ENCODE results near the gene VAMP3.
"Not testable (repeated sequence)": the region's sequence is repeated elsewhere in the genome, so short reads cannot be mapped to it uniquely, and the experiment has no call there.

Gene VAMP3

GRCh38 chr1:7769673-7770412 lies 1.3 kb upstream of the VAMP3 start:
- DNase-seq = no peak

GRCh38 chr1:7770669-7770996 lies 463 bp upstream of the VAMP3 start:
- no peak for DNase-seq

DNA sequence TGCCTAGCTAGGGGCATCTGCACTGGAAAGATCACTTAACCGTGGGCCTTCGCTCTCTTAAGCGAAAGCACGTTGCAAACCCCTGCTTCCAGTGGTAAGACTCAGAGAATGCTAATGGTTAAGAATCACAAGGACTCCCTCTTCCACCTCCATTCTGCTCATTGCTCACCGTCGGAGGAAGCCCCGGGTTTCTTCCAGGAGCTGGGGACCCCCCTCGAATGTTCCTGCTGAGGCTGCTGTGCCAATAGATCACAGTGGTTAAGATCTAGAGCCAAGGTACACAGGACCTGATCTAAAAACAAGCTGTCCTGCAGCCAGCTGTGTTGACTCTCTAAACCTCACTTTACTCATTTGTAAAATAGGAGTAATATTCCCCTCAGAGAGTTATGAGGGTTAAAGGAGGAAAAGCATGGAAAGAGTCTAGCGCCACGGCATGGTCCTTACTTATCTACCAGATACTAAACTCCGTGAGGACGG lies 765 bp downstream of the VAMP3 start:
- DNase-seq = no peak

DNA sequence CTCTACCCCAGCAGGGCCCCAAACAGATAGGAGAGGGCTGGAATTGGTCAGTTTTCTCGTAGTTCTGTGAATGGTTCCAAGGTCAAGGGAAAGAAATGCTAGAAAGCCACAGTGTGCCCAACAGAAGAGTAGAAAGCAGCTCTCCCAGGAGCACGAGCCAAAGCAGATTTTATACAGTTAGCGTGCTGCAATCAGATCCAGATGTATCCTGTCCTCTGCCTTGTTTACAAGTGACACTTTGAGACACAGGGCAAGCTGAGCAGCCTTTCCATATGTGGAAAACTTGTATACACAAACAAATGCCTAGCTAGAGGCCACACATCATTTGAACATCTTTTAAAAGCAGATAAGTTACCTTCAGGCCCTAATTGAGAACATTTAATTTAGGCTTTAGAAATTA lies 6.5 kb downstream of the VAMP3 start:
- no peak for DNase-seq

DNA sequence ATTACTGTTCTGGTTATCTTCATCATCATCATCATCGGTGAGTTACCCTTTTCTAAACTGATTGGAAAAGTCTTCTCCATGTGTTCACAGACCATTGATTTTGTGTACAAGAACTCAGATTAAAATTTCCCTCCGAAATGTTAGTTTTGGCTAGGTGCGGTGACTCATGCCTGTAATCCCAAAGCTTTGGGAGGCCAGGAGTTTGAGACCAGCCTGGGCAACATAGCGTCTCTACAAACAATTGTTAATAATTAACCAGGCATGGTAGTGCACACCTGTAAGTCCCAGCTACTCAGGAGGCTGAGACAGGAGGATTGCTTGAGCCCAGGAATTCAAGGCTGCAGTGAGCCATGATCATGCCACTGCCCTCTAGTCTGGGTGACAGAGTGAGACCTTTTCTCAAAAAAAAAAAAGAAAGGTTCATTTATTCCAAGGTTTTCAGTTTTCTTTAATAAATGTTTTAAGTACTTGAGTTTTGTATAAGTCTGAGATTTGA lies 7.1 kb downstream of the VAMP3 start:
- no peak for DNase-seq

DNA sequence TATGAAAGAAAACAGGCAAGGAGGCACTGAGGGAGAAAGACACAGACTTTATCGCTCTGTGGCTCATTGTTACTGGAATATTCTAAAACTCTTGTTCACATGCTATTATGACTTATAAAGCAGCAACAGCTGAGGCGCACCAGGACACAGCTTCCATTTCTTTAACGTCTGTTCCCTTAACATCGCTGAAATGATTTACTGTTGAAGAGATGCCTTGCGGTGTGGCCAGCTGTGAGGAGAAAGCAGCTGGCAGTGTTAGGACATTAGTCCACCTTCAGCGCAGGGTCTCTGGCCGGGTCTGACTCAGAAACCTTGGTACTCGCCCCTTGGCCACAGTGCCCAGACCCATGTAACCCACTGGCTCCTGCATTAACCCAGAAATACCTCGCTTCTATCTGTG lies 9.9 kb downstream of the VAMP3 start:
- DNase-seq = no peak

DNA sequence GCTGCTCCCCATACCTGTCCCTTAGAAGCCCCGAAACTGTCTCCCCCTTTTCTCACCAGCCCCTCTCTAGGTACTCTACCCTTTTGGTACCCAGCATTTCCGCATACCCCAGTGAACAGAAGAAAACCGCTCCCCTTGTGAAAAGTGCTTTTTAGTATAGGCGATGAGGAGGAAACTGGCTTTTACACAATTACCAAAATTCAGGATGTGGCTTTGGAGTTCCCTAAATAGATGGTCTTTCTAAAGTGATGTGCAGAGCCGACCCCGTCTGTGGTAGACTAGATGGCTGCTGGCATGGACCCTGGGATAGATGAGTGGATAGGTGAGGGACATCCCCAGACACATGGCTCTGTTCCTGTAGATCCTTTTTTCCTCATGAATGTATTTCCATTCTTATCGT lies 10.4 kb downstream of the VAMP3 start:
- DNase-seq = no peak

DNA sequence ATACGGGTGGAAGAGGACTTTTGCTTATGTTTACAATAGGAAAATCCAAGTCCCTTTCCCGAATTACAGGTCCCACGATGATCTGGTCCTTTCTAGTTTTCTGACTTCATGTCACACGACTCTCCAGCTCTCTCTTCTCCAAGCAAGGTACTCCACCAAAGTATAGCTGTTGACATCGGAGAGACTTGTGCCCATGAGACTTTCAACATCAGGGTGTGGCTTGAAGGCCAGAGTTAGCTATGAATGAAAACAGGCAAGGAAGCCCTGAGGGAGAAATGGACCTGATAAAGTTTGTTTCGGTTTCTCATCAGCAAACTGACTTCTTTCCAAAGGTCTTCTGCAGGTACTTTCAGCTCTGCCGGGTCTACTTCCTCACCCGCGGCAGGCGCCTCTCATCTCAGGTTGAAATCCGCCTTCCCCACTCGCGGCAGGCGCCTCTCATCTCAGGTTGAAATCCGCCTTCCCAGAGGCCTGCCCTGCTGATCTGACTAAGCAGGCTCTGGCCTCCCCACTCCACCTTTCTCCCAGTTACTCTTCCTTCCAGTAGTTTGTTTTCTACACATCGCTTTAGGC lies 10.9 kb downstream of the VAMP3 start:
- DNase-seq = no peak

DNA sequence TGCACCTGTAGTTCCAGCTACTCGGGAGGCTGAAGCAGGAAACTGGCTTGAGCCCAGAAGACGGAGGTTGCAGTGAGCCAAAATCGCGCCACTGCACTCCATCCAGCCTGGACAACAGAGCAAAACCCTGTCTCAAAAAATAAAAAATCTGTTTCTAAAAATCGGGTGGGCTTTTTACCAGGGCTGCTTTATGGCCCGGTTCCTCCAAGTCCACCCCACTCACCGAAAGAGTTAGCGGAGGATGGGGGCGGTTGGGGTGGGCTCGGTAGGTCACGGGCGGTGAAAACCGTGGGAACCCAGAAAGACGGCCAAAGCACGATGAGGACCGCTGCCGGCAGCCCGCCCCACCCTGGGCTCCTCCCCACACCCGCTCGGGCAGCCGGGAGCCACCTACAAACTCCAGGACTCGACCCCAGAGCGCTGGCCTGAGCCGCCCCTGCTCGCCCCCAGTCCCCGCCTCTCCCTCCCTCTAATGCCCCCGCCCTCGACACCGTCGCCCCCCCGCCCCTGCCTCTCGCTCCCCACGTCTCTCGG lies 12.1 kb downstream of the VAMP3 start:
- DNase-seq = peak; percentile 75

DNA sequence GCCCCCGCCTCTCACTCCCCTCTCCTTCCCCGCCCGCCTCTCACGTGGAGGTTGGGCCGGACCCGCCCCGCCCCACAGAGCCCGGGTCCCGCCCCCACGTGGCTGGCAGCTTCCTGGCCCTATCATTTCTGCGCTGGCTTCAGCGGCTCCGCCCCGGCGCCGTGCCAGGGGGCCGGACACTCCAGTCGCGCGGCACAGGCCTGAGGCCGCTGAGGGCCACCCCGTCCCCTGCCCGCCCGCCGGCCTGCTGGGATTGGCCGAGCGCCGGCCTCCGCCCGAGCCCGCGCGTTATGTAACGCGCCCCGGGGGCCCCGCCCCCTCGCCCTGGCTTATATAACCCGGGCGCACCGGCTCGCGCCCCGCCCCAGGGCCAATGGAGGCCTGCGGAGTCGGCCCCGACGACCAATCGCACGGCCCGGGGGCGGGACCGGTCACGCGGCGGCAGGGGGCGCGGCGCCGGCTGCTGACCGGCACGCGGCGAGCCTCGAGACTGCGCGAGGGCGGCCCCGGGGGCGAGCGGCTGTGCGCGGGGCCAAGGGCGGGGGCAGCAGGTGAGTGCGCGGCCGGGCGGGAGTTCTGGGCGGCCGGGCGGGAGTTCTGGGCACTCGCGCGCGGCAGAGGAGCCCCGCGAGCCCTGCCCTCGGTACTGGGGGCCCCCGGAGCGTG lies 12.9 kb downstream of the VAMP3 start, which contains the start of gene PER3:
TSS of gene PER3 (plus strand) at position 466 of the 666 bp plus-strand sequence. CDS start 587 bp downstream, outside the sequence.
- DNase-seq = peak; percentile 96

DNA sequence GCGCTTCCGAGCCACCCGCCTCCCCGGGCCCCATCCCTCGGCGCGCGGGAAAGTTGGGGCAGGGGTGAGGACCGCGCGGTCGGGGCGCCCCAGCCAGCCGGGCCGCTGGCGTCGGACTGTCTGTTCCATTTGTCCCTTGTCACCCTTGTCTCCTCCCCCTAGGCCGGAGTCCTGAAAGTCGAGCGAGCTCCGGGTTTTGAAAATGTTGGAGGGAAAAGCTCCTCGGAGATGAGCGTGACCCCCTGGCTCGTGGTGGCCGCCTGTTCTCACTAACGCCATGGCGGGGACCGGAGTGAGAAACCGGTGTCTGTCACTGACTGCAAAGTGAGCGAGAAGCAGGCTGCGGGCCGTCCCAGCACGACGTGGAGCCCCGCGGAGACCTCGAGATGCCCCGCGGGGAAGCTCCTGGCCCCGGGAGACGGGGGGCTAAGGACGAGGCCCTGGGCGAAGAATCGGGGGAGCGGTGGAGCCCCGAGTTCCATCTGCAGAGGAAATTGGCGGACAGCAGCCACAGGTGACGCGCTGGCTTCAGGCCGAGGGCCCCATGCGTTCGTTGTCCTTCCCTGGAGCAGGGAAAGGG lies 13.5 kb downstream of the VAMP3 start:
- DNase-seq = no peak

GRCh38 chr1:7785108-7785507 lies 14.0 kb downstream of the VAMP3 start:
- no peak for DNase-seq

DNA sequence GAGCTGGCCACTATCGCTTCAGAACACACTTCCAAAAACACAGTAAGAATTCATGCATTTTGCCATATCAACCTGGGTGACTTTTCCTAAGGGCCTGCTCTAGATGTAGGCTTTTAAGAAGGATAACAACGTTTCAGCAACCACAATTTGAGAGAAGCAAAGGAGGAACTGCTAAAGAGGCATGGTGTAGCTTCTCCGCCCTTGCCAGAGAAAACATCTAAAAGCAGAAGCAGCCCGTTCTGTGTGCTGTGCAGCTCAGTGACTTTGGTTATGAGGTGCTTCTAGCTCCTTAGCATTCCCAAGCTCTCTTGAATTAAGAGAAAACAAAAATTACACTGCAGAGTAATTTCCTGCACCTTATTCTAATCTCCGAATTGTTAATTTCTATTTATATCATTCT lies 15.7 kb downstream of the VAMP3 start:
- DNase-seq = no peak

DNA sequence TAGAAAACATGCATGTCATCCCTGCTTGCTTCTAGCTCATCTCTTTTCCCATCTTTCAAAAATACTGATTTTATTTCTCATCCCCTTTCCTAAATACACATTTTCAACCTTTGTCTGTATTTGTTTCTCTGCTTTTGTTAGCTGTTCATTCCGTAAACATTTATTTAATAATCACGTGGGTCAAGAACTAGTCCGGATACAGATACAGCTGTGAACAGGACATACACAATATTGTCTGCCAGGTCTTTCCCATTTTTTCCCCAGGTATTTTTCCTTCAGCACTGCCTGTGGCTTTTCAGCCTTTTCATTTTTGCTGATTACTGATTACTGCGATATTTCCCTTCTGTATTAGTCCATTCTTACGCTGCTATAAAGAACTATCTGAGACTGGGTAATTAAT lies 18.7 kb downstream of the VAMP3 start:
- no peak for DNase-seq

DNA sequence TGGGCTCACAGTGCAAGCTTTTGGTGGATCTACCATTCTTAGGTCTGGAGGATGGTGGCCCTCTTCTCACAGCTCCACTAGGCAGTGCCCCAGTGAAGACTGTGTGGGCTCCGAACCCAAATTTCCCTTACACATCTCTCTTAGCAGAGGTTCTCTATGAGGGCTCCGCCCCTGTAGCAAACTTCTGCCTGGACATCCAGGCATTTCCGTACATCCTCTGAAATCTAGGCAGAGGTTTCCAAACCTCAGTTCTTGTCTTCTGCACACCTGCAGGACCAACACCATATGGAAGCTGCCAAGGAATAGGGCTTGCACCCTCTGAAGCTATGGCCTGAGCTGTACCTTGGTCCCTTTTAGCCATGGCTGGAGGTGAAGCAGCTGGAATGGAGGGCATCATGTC lies 19.9 kb downstream of the VAMP3 start:
- DNase-seq = not testable (repeated sequence)

- no peak for DNase-seq
Measured at GRCh38 chr1:7795406-7795805, 24.3 kb downstream of the VAMP3 start.

DNA sequence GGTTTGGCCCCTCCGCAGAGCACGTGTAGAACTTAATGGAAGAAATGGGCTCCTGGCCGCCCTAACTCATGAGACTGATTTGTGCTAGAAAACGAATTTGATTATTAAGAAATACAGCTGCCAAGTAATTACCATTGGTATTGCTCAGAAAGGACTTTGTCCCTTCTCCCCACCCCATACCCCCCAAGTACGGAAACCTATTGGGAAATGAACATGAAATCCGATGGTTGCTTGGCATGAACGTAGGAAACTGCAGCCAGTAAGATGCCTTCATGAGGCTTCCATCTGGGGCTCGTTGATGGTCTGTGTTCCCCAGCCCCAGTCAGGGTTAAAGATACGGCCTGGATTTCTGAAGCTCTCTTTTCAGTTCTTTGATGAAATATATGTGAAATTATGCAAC lies 34.4 kb downstream of the VAMP3 start:
- no peak for DNase-seq

GRCh38 chr1:7808253-7808844 lies 37.3 kb downstream of the VAMP3 start:
- peak; percentile 4 for DNase-seq

DNA sequence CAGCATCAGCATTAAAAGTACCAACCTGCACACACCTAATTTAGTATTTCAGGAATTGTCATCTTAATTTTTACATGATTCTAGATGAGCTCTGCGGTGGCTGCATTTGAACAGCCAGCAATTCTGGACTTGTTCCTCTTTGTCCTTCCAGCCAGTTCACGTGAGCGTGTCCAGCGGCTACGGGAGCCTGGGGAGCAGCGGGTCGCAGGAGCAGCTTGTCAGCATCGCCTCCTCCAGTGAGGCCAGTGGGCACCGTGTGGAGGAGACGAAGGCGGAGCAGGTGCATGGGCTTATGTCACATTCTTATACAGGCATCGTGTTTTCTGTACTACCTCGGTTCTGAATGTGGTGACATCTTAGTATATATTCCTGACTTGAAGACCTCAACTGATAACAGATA lies 38.6 kb downstream of the VAMP3 start:
- DNase-seq = no peak

GRCh38 chr1:7810395-7810794 lies 39.3 kb downstream of the VAMP3 start:
- no peak for DNase-seq

GRCh38 chr1:7811476-7811875 lies 40.4 kb downstream of the VAMP3 start:
- no peak for DNase-seq

DNA sequence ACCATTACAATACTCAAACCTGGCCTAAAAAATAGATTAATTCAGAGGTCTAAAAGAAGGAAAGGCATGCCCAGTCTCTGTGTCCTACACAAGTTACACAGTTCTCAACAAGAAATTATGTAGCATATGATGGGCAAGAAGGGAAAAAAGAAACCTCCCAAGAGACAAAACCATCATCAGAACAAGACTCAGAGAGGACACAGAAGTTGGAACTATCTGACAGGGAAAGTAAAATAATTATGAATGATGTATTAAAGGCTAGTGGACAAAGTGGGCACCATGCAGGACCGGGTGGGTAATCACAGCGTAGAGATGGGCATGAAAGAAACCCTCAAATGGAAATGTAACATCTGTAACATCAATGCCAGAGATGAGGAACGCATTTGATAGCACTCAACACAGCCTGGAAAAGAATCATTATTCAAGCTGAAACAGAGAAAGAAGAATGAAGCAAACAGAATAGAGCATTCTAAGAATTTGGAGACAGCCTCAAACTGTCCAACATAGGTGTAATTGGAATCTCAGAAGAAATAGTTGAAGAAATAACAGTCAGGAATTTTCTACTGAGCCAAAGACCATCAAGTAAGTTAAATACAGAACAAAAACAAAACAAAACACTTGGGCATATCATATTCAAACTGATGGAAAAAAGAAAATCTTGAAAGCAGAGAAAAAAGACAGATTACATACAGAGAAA lies 42.7 kb downstream of the VAMP3 start:
- no peak for DNase-seq
